ENCODE measurements around the gene DGKE.

The DGKE gene

GRCh38 chr17:56894859-56895455 is 61.0 kb downstream of the DGKE start:
- Histone ChIP-seq H3K27me3 (ENCODE audit: control insufficient read depth in 3 of 3, insufficient read depth in 3 of 3, low read depth in 1 of 3, low read length in 3 of 3) (no peaks in the 10 kb centered on the region), H2BK15ac (ENCODE audit: low read length) (no peak overlapping the region), H4K8ac (ENCODE audit: low read depth, low read length) (no peak overlapping the region), H2AK5ac (ENCODE audit: low read depth, low read length) (peak overlapping the region; percentile 57), H2AFZ (ENCODE audit: low read length) (no peak overlapping the region), H3K79me1 (ENCODE audit: low read depth, low read length) (no peaks in the 10 kb centered on the region), H3K4me1 (ENCODE audit: control insufficient read depth in 2 of 2, insufficient read depth in 1 of 2, low read depth in 1 of 2, low read length in 2 of 2) (peaks cover 7 to 11% of the 10 kb centered on the region in 2 donors), H4K91ac (ENCODE audit: low read depth, low read length, poor library complexity) (no peak overlapping the region), H3K9ac (ENCODE audit: low read depth, low read length, poor library complexity) (no peak overlapping the region), H3K4me3 (ENCODE audit: low read length in 2 of 2) (no peak overlapping the region), H3K14ac (ENCODE audit: low read length) (no peak overlapping the region), H3K9me3 (replicated peaks in 1 of 2; ENCODE audit: control insufficient read depth in 2 of 2, insufficient read depth in 1 of 2, low read depth in 1 of 2, low read length in 2 of 2) (no peaks in the 10 kb centered on the region), H3K36me3 (replicated peaks in 1 of 2; ENCODE audit: control insufficient read depth in 2 of 2, insufficient read depth in 2 of 2, low read length in 2 of 2) (peaks cover 2 to 28% of the 10 kb centered on the region in 2 donors), H3K18ac (ENCODE audit: low read length) (peak overlapping the region; percentile 22), H3K4ac (ENCODE audit: low read length) (no peak overlapping the region), H3K4me2 (ENCODE audit: insufficient read depth, low read length, poor library complexity, severe bottlenecking) (no peak overlapping the region), H2BK120ac (ENCODE audit: low read depth, low read length) (no peak overlapping the region), H2BK5ac (ENCODE audit: low read length) (no peak overlapping the region), H2BK12ac (ENCODE audit: low read length) (no peak overlapping the region), H3K23ac (ENCODE audit: low read depth, low read length, poor library complexity) (no peak overlapping the region), H3K27ac (replicated peaks; ENCODE audit: low read length) (no peak overlapping the region)
- no peak for DNase-seq (ENCODE audit: low spot score)
- no CpG with 5 or more reads among the region's 20 CpGs for WGBS, 2 donors (ENCODE audit: extremely low coverage in 2 of 2, insufficient read length in 2 of 2, insufficient replicate concordance in 1 of 2)

- WGBS, 2 donors (ENCODE audit: extremely low coverage in 2 of 2, insufficient read length in 2 of 2, insufficient replicate concordance in 1 of 2): no CpG with 5 or more reads among the region's 3 CpGs
- H3K9ac ChIP-seq (ENCODE audit: low read depth, low read length, poor library complexity): no peak overlapping the region
- H3K14ac ChIP-seq (ENCODE audit: low read length): no peak overlapping the region
- peaks cover 0 to 24% of the 10 kb centered on the region in 2 donors for H3K36me3 ChIP-seq (replicated peaks in 1 of 2; ENCODE audit: control insufficient read depth in 2 of 2, insufficient read depth in 2 of 2, low read length in 2 of 2)
- H3K4me1 ChIP-seq (ENCODE audit: control insufficient read depth in 2 of 2, insufficient read depth in 1 of 2, low read depth in 1 of 2, low read length in 2 of 2): peaks cover 7 to 11% of the 10 kb centered on the region in 2 donors
- no peak overlapping the region for H4K8ac ChIP-seq (ENCODE audit: low read depth, low read length)
- H2BK5ac ChIP-seq (ENCODE audit: low read length): no peak overlapping the region
- H2BK120ac ChIP-seq (ENCODE audit: low read depth, low read length): no peak overlapping the region
- H3K18ac ChIP-seq (ENCODE audit: low read length): no peak overlapping the region
- H3K9me3 ChIP-seq (replicated peaks in 1 of 2; ENCODE audit: control insufficient read depth in 2 of 2, insufficient read depth in 1 of 2, low read depth in 1 of 2, low read length in 2 of 2): no peaks in the 10 kb centered on the region
- no peak overlapping the region for H2AFZ ChIP-seq (ENCODE audit: low read length)
- no peaks in the 10 kb centered on the region for H3K27me3 ChIP-seq (ENCODE audit: control insufficient read depth in 3 of 3, insufficient read depth in 3 of 3, low read depth in 1 of 3, low read length in 3 of 3)
- H3K4me2 ChIP-seq (ENCODE audit: insufficient read depth, low read length, poor library complexity, severe bottlenecking): no peak overlapping the region
- H4K91ac ChIP-seq (ENCODE audit: low read depth, low read length, poor library complexity): no peak overlapping the region
- H2AK5ac ChIP-seq (ENCODE audit: low read depth, low read length): no peak overlapping the region
- no peak for DNase-seq (ENCODE audit: low spot score)
- no peak overlapping the region for H2BK12ac ChIP-seq (ENCODE audit: low read length)
- H3K79me1 ChIP-seq (ENCODE audit: low read depth, low read length): no peaks in the 10 kb centered on the region
- H2BK15ac ChIP-seq (ENCODE audit: low read length): no peak overlapping the region
- H3K23ac ChIP-seq (ENCODE audit: low read depth, low read length, poor library complexity): no peak overlapping the region
- no peak overlapping the region for H3K27ac ChIP-seq (replicated peaks; ENCODE audit: low read length)
- H3K4ac ChIP-seq (ENCODE audit: low read length): no peak overlapping the region
- H3K4me3 ChIP-seq (ENCODE audit: low read length in 2 of 2): no peak overlapping the region
Observed at GRCh38 chr17:56896217-56896967, 62.4 kb downstream of the DGKE start.

GRCh38 chr17:56896968-56897359 is 63.0 kb downstream of the DGKE start:
- Histone ChIP-seq H3K36me3 (replicated peaks in 1 of 2; ENCODE audit: control insufficient read depth in 2 of 2, insufficient read depth in 2 of 2, low read length in 2 of 2) (peaks cover 0 to 22% of the 10 kb centered on the region in 2 donors), H3K4me1 (ENCODE audit: control insufficient read depth in 2 of 2, insufficient read depth in 1 of 2, low read depth in 1 of 2, low read length in 2 of 2) (peaks cover 7 to 11% of the 10 kb centered on the region in 2 donors), H3K9ac (ENCODE audit: low read depth, low read length, poor library complexity) (no peak overlapping the region), H3K14ac (ENCODE audit: low read length) (no peak overlapping the region), H3K23ac (ENCODE audit: low read depth, low read length, poor library complexity) (no peak overlapping the region), H4K8ac (ENCODE audit: low read depth, low read length) (no peak overlapping the region), H3K9me3 (replicated peaks in 1 of 2; ENCODE audit: control insufficient read depth in 2 of 2, insufficient read depth in 1 of 2, low read depth in 1 of 2, low read length in 2 of 2) (no peaks in the 10 kb centered on the region), H3K4ac (ENCODE audit: low read length) (no peak overlapping the region), H3K79me1 (ENCODE audit: low read depth, low read length) (no peaks in the 10 kb centered on the region), H3K27ac (replicated peaks; ENCODE audit: low read length) (no peak overlapping the region), H2AK5ac (ENCODE audit: low read depth, low read length) (no peak overlapping the region), H3K4me3 (ENCODE audit: low read length in 2 of 2) (no peak overlapping the region), H3K18ac (ENCODE audit: low read length) (no peak overlapping the region), H4K91ac (ENCODE audit: low read depth, low read length, poor library complexity) (no peak overlapping the region), H2BK120ac (ENCODE audit: low read depth, low read length) (no peak overlapping the region), H3K27me3 (ENCODE audit: control insufficient read depth in 3 of 3, insufficient read depth in 3 of 3, low read depth in 1 of 3, low read length in 3 of 3) (no peaks in the 10 kb centered on the region), H2BK5ac (ENCODE audit: low read length) (no peak overlapping the region), H2BK12ac (ENCODE audit: low read length) (no peak overlapping the region), H2BK15ac (ENCODE audit: low read length) (no peak overlapping the region), H3K4me2 (ENCODE audit: insufficient read depth, low read length, poor library complexity, severe bottlenecking) (no peak overlapping the region), H2AFZ (ENCODE audit: low read length) (no peak overlapping the region)
- no peak for DNase-seq (ENCODE audit: low spot score)
- WGBS, 2 donors (ENCODE audit: extremely low coverage in 2 of 2, insufficient read length in 2 of 2, insufficient replicate concordance in 1 of 2): no CpG with 5 or more reads among the region's 4 CpGs

GRCh38 chr17:56897646-56898424 is 63.9 kb downstream of the DGKE start:
- H3K23ac ChIP-seq (ENCODE audit: low read depth, low read length, poor library complexity): no peak overlapping the region
- H3K79me1 ChIP-seq (ENCODE audit: low read depth, low read length): no peaks in the 10 kb centered on the region
- H2BK120ac ChIP-seq (ENCODE audit: low read depth, low read length): no peak overlapping the region
- H2AK5ac ChIP-seq (ENCODE audit: low read depth, low read length): no peak overlapping the region
- H3K14ac ChIP-seq (ENCODE audit: low read length): no peak overlapping the region
- no peak overlapping the region for H4K91ac ChIP-seq (ENCODE audit: low read depth, low read length, poor library complexity)
- H3K27ac ChIP-seq (replicated peaks; ENCODE audit: low read length): no peak overlapping the region
- no peak overlapping the region for H3K4me2 ChIP-seq (ENCODE audit: insufficient read depth, low read length, poor library complexity, severe bottlenecking)
- no peak overlapping the region for H2BK15ac ChIP-seq (ENCODE audit: low read length)
- no peak overlapping the region for H2BK5ac ChIP-seq (ENCODE audit: low read length)
- H3K9ac ChIP-seq (ENCODE audit: low read depth, low read length, poor library complexity): no peak overlapping the region
- no peak overlapping the region for H2BK12ac ChIP-seq (ENCODE audit: low read length)
- no peak overlapping the region for H4K8ac ChIP-seq (ENCODE audit: low read depth, low read length)
- no peaks in the 10 kb centered on the region for H3K27me3 ChIP-seq (ENCODE audit: control insufficient read depth in 3 of 3, insufficient read depth in 3 of 3, low read depth in 1 of 3, low read length in 3 of 3)
- H3K18ac ChIP-seq (ENCODE audit: low read length): no peak overlapping the region
- no CpG with 5 or more reads among the region's 14 CpGs for WGBS, 2 donors (ENCODE audit: extremely low coverage in 2 of 2, insufficient read length in 2 of 2, insufficient replicate concordance in 1 of 2)
- H3K4me1 ChIP-seq (ENCODE audit: control insufficient read depth in 2 of 2, insufficient read depth in 1 of 2, low read depth in 1 of 2, low read length in 2 of 2): peaks cover 7 to 11% of the 10 kb centered on the region in 2 donors
- no peak overlapping the region for H3K4me3 ChIP-seq (ENCODE audit: low read length in 2 of 2)
- H3K36me3 ChIP-seq (replicated peaks in 1 of 2; ENCODE audit: control insufficient read depth in 2 of 2, insufficient read depth in 2 of 2, low read length in 2 of 2): peaks cover 4 to 21% of the 10 kb centered on the region in 2 donors
- no peak for DNase-seq (ENCODE audit: low spot score)
- no peak overlapping the region for H3K4ac ChIP-seq (ENCODE audit: low read length)
- H3K9me3 ChIP-seq (replicated peaks in 1 of 2; ENCODE audit: control insufficient read depth in 2 of 2, insufficient read depth in 1 of 2, low read depth in 1 of 2, low read length in 2 of 2): peaks cover 0 to 6% of the 10 kb centered on the region in 2 donors
- no peak overlapping the region for H2AFZ ChIP-seq (ENCODE audit: low read length)

All from neuronal stem cell (in vitro differentiated cells).